Fibroblast of skin of abdomen (primary cell): ENCODE measurements around the gene PAAF1.
"Not testable (repeated sequence)": the region's sequence is repeated elsewhere in the genome, so short reads cannot be mapped to it uniquely, and the experiment has no call there.

ENCODE experiments used
- DNase-seq: peaks from one replicate; pipeline ENCODE4 v3.0.0-alpha.2; 2013

PAAF1 gene

DNA sequence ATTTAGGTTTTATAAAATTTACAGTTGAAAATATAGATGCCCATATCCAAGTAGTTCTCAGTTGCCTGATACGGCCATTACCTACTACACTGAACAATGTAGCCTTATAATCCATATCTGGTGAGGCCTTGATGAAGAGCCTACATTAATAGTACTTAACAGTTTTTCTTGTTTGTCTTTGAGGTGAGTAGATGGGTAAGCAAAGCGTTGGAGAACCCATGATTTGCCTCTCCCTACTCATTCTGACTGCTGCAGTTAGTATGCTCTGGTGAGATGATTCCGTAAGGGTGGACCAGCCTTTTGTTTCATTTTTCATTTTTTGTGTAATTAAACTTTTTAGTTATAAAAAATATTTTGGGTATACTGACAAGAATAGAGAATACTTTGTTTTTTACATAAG lies 11.4 kb downstream of the PAAF1 start:
- DNase-seq: no peak

DNA sequence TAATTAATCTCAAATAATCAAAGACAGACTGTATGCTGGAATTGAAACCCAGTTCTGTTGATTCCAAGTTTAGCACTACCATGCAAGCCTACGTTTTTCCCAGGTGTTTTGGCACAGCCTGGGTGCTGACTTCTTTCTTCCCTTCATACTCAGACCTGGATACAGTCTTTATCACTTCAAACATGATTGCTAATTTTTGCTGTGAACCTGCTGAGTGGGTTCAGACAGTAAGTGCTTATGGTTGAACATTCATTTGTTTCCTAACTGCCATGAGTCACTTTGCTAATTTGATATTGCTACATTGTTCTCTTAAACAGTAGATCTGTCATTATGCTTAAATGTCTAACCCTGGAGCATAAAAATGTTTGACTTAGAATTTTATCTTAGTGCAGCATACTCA lies 12.2 kb downstream of the PAAF1 start:
- no peak for DNase-seq

DNA sequence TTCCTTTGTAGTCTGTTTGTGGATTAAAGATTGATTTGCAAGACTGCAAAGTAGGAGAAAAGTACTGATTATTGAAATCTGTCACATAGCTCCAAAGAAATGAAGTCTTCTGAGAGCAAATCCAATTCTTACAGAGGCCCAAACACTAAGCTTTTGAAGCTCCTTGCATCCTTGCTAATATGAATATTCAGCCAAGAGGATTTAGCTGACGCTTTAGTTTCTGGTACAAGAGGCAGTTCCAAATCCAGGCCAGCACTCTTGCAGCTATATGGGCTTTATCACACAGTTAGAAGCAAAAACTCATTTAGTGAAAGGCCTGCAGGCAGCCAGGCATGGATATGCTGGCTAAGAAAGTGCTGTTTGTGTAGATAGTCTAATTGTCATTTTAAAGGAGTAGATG lies 12.7 kb downstream of the PAAF1 start:
- no peak for DNase-seq

DNA sequence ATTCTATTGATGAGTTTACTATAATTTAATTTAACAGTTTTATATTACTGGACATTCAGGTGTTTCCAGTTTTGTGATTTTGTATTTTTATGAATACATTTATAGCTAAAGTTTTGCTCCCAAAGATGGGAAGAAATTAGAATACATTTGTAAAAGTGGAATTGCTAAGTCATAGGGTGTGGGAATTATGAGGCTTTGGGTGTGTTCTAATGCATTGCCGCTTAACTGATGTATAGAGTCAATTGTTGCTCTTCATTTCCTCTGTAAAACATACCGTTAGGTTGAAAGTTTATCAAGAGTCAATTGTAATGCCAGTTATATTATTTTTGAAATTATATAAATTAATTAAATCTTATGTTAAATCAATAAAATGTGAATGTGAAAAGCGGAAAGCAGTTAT lies 16.2 kb downstream of the PAAF1 start:
- no peak for DNase-seq

DNA sequence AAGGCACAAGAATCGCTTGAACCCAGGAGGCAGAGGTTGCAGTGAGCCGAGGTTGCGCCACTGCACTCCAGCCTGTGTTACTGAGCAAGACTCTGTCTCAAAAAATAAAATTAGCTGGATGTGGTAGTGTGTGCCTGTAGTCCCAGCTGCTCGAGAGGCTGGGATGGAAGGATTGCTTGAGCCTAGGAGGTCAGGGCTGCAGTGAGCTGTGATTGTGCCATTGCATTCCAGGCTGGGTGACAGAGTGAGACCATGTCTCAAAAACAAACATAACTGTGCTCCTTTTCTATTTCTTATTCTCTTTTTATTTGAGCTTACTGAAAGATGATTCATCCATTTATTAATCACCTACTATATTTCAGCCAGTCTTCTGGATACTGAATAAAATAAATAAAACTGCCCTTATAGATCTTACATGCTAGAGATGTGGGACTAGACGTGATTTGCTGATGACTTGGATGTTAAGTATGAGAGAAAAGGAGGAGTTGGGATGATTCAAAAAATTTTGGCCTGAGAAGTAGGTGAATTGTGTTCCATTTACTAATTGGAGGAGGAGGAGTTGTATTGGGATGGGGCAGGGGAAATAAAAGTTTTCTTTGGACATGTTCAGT lies 18.0 kb downstream of the PAAF1 start:
- DNase-seq: peak; percentile 52

DNA sequence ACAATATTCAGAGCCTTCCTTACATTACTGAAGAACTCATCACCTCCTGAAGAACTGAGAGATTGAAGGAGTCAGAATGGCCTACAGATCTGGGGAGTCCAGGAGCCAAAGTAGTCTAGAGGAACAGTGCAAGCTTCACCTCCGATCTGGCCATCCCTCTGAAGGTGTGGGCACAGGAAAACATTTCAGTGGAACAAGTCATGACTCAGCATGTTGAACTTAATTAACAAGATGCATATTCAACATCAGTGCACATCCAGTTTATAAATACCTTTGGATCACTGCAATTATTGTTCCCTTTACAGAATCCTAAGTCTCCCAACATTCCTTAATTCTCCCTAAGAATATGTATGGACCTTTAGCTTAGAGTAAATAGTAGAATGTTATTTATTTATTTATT lies 25.5 kb downstream of the PAAF1 start:
- no peak for DNase-seq

DNA sequence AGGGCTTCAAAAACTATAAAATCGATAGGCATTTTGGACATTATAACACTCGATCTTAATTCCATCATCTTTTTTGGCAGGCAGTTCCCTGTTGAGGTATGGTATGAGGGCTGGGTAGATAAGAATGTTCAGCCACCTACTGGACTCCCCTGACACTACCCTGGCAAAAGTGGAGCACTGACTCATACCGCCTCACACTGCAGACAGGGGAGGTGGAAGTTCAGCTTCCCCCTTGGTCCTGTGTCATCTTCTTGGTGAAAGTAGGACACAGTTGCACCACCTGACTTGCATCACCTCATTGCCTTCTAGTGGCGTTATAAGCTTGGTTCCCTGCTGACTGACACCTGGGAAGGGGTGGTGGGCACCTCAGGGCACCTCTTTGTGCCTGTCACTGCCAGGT lies 30.4 kb downstream of the PAAF1 start:
- DNase-seq: peak; percentile 31

DNA sequence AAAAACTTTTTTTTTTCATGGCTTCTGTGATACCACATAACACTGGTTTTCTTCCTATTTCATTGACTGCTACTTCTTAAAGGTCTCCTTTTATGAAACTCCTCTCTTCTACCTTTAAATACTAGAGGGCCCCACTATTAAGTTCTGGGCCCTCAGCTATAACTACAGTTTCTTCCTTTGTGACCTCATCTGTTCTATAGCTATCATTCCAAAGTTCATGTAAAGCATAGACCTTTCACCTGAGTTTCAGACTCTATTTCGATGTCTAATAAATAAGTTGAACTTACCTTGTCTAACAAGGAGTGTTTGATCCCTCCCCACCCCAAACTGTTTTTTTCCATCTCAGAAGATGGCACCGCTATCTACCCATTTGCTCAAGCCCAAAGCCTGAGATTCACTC lies 35.2 kb downstream of the PAAF1 start:
- no peak for DNase-seq

DNA sequence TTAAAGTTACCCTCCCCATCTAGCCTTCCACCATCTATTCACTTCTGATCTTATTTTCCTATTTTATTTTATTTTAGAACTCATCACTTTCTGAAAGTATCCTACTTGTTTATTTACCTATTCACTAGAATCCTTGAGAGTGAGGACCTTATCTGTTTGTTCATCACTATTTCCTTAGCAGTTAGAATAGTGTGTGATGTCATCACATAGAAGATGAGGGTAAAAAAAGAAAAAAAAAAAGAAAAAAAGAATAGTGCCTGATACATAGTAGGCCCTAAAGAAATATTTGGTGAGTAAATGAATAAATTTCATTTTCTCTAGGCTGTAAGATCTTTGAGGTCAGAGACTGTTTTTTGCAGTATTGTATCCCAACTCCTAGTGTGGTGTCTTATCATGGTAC lies 36.7 kb downstream of the PAAF1 start:
- no peak for DNase-seq

DNA sequence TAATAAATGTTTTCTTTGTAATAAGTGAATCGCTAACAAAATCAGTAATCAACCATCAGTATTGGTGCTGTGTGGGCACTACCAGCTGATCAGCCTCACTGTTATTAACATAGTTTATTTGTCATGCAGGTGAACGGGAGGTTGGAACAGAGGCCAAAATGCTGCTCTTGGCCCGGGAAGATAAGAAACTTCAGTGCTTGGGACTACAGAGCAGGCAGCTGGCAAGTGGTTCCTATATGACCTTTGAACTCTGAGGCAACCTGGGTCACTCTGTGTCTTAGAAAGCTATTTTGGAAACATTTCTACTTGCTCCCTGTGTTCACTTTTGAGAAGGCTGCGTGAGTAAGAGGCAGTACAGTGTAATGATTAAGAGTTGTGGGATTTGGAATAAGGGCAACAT lies 37.5 kb downstream of the PAAF1 start:
- no peak for DNase-seq

DNA sequence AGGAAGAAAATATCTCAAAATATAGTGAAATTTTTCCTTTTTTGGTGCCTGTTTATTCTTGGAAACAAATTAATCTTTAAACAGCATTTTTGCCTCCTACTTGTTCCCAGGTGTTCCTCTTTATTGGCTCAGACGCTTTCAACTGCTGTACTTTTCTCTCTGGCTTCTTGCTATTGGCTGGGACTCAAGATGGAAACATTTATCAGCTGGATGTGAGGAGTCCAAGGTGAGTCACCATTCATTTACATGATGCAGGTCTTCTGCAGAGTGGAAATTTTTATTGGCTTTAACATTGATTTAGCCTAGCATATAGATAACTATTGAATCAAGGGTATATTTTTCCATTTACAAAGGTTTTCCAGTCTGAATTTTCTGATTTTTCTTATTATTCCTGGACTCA lies 39.6 kb downstream of the PAAF1 start:
- no peak for DNase-seq

DNA sequence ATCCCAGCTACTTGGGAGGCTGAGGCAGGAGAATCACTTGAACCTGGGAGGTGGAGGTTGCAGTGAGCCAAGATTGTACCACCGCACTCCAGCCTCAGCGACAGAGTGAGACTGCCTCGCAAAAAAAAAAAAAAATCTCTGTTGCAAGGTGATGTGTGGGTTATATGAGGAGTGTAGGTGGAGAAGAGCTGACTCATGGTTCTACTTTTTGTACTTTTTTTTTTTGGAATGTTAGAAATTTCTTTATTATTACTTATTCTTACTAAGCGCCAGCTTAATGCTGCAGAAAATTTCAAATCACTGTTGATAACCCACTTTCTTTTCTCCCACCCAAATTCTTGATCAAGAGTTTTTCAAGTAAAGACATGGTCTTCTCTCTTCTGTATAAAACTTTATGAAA lies 44.4 kb downstream of the PAAF1 start:
- DNase-seq: no peak

DNA sequence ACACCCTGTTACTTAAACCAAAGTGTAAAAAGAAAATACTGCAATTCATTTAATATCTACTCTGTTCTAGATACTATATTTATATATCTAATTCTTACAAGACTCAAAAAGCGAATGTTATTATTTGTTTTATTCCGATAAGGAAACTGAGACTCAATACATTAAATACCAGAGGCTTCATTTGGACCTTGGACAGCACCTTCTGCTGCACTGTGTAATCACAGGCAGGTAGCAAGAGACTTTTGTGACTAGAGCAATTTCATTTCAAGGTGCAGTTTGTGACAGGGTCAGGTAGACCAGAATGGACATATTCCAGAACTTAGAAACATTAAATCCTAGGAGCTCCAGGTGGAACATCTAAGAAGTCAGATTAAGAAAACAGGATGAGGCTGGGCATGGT lies 52.6 kb downstream of the PAAF1 start:
- no peak for DNase-seq

DNA sequence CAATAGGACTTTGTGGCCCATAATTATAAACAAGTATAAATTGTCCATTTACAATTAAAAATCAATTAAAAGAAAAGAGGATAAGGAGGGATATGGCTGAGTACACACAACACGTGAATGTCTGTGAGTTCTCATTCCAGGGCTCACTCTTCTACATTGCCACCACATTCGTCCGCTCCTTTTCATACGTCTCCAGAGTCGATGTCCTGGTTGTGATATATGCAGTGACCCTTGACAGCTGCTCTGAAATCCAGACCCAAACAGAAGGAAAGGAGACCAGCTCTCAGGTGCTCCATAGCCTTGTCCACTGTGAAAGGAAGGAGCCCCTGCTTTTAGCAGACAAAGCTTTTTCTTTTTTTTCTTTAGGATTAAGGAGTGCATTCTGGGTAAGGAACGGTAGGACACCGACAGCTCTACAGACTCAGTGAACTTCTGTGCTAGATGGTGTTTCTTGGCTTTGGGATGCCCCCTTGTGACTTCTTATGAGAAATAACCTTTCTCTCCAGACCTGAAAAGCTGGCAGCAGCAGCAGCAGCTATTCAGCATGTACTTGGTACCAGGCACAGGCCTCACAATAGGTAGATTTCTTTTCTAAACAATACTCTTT lies 54.3 kb downstream of the PAAF1 start:
- peak; percentile 72 for DNase-seq

DNA sequence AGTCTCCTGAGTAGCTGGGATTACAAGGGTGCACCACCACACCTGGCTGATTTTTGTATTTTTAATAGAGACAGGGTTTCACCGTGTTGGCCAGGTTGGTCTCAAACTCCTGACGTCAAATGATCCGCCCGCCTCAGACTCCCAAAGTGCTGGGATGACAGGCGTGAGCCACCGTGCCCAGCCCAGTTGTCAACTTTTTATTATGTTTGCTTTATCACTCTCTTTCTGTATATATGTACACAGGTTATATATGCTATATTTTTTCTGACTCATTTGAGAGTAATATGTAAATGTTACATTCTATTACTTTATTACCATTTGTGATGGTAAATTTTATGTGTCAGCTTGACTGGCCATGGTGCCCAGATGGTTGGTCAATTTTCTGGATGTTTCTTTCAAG lies 55.2 kb downstream of the PAAF1 start:
- DNase-seq: no peak

DNA sequence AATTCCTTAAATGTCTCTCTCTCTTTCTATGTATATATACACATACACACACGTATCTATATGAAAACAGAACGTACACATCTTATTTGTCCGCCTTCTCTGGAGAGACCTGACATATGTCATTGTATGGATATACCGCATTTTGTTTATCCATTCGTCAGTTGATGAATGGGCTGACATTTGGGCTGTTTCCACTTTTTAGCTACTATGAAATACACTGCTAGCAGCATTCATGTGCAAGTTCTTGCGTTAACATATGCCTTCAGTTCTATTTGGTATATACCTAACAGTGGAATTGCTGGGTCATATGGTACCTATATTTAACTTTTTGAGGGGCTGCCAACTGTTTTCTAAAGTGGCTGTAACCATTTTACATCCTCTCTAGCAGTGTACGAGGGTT lies 56.0 kb downstream of the PAAF1 start:
- no peak for DNase-seq

DNA sequence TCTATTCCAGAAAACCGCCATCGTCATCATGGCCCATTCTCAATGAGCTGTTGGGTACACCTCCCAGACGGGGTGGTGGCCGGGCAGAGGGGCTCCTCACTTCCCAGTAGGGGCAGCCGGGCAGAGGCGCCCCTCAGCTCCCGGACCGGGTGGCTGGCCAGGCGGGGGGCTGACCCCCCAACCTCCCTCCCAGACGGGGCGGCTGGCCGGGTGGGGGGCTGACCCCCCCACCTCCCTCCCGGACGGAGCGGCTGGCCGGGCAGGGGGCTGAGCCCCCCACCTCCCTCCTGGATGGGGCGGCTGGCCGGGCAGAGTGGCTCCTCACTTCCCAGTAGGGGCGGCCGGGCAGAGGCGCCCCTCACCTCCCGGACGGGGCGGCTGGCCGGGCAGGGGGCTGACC lies 59.2 kb downstream of the PAAF1 start:
- not testable (repeated sequence) for DNase-seq

DNA sequence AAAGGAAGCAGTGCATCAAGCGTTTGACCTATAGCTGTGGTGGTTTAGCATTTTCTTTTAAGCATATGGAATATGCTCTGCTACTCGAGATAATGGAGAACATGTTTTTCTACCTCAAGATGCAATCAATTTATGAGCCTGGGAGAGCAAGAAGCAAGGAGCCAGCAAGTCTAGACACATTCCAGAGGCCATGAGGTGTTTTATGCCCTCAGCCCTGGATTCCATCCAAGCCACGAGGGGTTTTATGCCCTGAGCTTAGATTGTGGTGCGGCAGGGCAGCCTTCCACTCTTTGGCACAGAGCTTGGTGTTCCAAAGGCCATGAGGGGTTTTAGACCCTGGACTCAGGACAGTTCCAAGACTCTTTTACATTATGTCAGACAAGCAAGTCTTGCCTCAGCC lies 62.3 kb downstream of the PAAF1 start:
- DNase-seq: peak; percentile 48

DNA sequence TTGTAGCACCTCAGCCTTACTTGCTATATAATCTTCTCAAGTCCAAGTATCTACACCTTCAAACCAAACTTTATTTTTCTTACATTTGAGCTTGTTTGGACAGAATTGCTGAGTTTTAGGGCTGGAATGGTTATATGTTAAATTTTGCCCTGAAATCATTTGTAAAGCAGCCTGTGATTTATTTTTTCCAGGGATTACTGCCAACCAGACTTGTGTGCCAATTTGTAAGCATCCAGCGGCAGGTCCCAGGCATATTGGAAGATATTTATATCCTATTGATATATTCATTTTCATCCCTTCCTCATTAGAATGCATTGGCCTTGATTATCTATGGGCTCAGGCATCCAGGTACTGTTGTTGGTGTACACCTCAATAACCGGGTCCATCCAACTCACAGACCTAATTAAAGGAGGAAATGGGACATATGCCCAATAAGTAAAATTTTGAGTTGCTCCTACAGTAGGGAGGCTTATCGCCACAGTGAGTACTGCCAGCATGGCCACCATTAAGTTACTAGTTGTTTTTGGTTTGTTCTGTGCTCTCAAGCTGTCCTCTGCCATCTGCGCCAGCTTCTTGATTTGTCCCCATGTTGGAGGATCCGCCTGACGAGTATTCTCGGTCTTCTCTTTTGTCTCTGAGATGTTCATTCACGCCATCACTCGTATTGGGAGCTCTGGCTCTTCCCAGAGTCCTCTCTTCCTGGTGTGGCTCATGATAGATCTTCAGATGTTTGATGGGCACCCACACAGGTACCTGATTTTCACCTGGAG lies 64.2 kb downstream of the PAAF1 start:
- no peak for DNase-seq

DNA sequence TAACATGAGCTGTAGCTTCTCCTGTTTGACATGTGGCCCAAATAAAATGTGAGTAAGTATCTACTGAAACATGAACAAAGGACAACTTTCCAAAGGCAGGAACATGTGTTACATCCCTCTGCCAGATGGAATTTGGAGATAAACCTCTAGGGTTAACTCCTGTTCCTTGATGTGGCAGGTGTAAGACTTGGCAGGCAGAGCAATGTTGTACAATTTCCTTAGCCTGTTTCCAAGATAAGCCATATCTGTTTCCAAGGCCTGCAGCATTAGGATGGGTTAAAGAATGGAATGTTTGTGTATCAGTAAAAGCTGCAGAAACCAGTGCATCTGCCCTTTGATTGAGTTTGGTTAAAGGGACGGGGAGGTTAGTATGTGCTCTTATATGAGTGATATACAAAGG lies 65.2 kb downstream of the PAAF1 start:
- DNase-seq: no peak

DNA sequence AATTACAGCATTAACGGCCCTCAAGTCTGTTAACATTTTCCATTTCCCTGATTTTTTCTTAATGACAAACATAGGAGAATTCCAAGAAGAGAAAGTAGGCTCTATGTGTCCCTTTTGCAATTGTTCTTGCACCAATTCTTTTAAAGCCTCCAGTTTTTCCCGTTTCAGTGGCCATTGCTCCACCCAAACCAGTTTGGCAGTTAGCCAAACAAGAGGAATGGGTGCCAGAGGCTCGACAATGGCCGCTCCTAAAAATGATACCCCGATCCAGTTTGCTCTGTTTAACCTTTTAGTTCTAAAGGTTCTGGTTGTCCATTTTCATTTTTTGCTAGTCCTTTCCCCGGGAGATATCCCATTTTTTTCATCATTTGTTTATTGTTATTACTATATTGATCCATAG lies 67.3 kb downstream of the PAAF1 start:
- DNase-seq: no peak

DNA sequence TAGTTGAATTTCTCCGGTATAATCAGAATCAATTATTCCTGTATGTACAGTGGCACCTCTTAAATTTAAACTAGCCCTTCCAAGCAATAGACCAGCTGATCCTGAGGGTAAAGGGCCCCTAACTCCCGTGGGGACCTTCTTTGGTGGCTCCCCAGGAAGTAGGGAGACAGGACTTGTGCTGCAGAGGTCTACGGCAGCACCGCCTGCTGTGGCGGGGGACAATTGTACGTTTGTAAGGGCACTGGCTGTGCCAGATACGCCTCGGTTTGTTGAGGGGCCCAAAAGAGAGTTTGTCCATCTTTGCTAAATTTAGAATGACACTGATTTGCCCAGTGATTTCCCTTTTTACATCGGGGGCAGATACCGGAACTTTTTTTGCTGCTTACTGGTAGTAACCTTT lies 68.1 kb downstream of the PAAF1 start:
- no peak for DNase-seq

DNA sequence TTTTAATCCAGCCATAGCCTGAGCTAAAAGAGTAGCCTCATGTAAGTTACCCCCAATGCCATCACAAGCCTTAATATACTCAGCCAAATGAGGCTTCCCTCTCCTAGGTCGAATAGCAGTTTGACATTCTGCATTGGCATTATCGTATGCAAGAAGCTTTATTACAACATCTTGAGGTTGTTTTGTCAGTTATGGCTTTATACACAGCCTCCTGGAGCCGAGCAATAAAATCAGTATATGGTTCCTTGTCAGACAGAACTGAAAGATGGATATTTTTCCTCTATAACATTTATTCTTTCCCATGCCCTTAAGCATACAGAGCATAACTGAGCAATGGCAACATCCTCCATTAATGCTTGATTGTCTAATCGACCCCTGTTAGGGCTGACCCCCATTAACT lies 68.6 kb downstream of the PAAF1 start:
- DNase-seq: no peak

DNA sequence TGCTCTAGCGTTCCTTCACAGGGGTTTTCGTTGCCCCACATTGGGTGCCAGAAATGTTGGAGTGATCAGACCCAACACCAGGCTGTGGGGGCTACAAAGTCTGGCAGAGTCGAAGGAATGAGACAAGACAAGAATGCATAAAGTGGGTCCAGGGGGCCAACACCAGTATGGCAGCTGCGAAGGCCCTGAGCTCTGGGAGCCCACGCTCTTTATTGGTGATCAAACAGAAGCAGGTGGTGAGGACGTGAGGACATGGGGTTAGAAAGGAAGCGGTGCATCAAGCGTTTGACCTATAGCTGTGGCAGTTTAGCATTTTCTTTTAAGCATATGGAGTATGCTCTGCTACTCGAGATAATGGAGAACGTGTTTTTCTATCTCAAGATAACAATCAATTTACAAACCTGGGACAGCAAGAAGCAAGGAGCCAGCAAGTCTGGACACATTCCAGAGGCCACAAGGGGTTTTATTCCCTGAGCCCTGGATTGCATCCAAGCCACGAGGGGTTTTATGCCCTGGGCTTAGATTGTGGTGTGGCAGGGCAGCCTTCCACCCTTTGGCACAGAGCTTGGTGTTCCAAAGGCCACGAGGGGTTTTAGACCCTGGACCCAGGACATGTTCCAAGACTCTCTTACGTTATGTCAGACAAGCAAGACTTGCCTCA lies 70.1 kb downstream of the PAAF1 start:
- DNase-seq: no peak
